GM18519 (cell line): ENCODE results near the gene ADIPOR2.
"Not testable (repeated sequence)": the region's sequence is repeated elsewhere in the genome, so short reads cannot be mapped to it uniquely, and the experiment has no call there.

Experiments
- ATAC-seq: cut with Tn5 transposase; IDR thresholded peaks from one replicate; pipeline ENCODE4 v1.9.1; 2021; ENCODE audit warnings: mild to moderate bottlenecking, moderate library complexity; ENCODE audit not compliant: unreplicated experiment, low FRiP score

The ADIPOR2 gene

DNA sequence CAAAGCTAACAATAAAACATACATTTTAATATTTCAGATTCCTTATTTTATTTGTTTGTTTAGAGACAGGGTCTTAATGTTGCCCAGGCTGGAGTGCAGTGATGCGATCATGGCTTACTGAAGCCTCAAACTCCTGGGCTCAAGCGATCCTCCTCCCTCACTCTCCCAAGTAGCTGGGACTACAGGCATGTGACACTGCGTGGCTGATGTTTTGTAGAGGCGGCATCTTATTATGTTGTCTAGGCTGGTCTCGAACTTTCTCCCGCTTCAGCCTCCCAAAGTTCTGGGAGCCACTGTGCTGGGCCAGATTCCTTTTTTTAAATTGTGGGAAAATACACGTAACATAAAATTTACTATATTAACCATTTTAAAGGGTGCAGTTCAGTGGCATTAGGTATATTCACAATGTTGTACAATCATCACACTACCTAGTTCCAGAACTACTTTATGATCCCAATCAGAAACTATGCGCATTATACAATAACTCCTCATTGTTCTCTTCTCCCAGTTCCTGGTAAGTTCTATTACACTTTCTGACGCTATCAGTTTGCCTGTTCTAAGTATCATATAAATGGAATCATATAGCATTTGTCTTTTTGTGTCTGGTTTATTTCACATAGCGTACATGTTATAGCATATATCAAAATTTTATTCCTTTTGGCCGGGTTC lies 40.3 kb downstream of the ADIPOR2 start:
- ATAC-seq: no peak

DNA sequence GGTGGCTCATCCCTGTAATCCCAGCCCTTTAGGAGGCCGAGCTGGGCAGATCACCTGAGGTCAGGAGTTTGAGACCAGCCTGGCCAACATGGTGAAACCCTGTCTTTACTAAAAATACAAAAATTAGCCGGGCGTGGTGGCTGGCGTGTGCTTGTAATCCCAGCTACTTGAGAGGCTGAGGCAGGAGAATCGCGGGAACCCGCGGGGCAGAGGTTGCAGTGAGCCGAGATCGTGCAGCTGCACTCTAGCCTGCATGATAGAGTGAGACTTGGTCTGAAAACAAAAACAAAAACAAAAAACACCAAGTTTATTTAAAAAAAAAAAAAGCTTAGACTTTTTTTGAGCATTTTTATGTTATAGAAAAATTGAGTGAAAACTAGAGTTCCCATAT lies 40.8 kb downstream of the ADIPOR2 start:
- not testable (repeated sequence) for ATAC-seq

DNA sequence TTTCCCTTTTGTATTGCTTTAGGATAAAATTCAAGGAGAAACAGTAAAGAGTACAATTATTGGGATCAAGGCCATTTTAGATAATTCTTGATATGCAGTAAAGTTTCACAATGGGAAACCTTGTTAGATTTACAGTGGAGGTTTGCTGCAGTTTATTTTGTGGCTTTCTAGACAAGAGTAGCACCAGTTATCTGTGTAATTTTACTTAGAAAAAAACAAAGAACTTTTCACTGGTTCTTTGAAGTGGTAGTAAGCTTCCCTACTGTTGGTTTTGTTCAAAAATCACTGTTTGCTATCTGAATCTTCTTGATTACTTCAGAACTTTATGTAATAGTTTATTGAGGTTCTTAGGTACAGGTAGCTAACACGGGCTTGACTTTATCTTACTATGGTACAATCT lies 42.0 kb downstream of the ADIPOR2 start:
- ATAC-seq: no peak

GRCh38 chr12:1733712-1734111 lies 42.8 kb downstream of the ADIPOR2 start:
- ATAC-seq: not testable (repeated sequence)

GRCh38 chr12:1737652-1738286 lies 46.9 kb downstream of the ADIPOR2 start:
- no peak for ATAC-seq

DNA sequence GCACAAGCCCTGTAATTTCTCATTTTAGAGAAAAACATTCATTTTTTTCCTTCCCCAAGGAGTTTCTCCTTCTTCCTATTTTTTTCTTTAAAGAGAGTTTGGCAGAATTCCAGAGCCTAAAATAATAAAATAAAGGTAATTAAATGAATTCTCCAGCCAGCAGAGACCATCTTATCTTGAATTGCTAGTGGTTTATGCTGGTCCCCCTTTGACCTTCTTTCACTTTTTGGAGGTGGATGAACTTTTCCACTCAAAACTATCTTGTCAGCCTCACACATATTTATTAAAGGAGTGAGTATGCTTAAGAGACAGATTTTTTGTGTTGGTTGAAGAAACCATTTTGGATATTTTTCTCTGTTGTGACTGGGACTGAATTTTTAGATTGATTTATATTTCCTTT lies 47.6 kb downstream of the ADIPOR2 start:
- no peak for ATAC-seq

GRCh38 chr12:1739368-1739767 lies 48.5 kb downstream of the ADIPOR2 start:
- ATAC-seq: no peak

GRCh38 chr12:1740161-1740948 lies 49.5 kb downstream of the ADIPOR2 start:
- ATAC-seq: no peak

GRCh38 chr12:1741154-1741949 lies 50.5 kb downstream of the ADIPOR2 start:
- no peak for ATAC-seq

DNA sequence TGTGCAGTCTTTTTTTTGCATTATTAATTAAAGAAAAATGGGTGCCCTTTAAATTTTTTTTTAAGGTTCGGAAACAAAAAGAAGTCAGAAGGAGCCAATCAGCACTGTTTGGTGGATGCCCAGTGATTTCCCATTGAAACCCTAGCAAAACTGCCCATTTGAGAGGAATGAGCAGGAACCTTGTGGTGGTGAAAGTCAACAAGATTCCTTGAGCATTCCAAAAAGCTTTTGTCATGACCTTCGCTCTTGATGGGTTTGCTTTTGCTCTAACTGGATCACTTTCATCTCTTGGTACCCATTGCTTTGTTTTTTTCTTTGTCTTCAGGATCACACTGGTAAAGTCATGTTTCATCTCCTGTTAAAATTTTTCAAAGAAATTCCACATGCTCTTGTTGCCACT lies 54.1 kb downstream of the ADIPOR2 start:
- no peak for ATAC-seq

- ATAC-seq: no peak
These were observed 56.7 kb downstream of the ADIPOR2 start for GRCh38 chr12:1747609-1748008.

GRCh38 chr12:1749019-1749418 lies 58.1 kb downstream of the ADIPOR2 start:
- ATAC-seq: no peak

- no peak for ATAC-seq
These were observed 59.4 kb downstream of the ADIPOR2 start for GRCh38 chr12:1750300-1750699.

DNA sequence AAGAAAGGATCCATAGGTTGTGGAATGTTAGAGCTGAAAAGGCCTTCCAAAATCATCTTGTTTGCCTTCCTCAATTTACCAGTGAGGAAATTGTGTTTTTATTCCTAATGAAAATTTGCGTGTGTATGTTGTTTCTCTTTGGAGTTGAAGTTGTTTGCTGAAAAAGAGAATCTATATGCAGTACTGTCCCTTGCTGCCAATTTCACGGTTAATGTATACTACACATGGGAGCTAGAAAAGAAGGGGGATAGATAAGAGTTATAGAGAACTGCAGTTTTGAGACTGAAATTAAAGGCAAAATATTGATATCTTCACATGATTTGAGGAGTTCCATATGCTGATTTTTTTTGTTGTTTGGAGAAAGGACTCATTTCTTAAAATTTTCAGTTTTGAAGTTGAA lies 67.5 kb downstream of the ADIPOR2 start:
- ATAC-seq: no peak

DNA sequence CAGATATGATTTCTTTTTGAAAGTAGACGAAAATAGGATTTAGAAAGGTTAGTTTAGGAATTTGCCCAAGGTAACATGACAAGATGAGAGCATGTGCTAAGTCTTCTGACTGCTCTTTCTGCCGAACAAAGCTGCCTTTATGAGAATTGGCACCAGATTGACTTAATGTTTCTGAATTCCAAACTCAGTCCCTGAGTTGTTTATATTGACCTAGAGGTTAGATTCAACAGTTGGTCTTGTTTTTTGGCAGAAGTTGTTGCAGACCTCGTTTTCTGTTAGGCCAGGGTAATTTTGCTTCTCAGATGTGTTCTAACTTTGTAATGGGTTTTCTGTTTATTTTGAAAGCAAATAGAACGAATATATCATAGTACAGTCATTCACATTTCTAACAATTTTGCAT lies 68.0 kb downstream of the ADIPOR2 start:
- ATAC-seq: no peak

DNA sequence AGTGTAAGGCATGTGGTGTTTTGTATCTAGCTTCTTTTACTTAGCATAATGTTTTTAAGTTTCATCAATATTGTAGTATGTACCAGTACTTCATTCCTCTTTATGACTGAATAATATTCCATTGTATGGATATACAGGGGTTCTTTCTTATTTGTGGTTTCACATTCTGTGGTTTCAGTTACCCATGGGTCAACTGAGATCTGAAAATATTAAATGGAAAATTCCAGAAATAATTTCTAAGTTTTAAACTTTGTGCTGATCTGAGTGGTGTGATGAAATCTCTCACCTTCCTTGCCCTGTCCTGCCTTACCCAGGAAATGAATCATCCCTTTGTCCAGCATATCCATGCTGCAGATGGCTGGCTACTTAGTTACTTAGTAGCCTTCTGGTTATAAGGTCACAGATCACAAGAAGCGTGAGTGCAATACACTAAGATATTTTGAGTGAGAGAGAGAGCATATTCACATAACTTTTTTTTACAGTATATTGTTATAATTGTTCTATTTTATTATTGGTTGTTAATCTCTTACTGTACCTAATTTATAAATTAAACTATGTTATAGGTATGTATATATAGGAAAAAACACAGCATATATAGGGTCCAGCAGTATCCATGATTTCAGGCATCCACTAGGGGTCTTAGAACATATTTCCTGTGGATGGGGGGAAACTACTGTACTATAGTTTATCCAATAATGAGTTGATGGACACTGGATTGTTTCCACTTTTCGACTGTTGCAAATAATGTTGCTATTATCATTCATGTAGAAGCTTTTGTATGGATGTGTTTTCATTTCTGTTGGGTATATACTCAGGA lies 69.9 kb downstream of the ADIPOR2 start:
- no peak for ATAC-seq

DNA sequence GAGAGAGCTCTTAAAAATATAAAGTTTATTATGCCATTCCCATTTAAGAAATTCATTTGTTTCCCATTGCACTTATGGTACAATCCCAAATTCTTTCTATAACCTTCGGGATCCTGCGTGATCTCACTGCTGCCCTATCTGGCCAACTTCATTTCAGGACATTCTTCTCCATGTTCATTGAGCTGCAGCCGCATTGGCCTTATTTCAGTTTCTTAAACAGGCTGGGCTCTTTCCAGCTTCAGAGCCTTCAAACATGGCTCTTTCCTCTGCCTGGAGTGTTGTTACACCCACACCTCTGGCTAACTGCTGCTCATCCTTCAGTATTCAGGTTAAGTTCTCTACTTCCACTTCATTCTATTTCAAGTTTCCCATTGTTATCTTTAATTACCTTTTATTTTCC lies 71.0 kb downstream of the ADIPOR2 start:
- ATAC-seq: no peak

DNA sequence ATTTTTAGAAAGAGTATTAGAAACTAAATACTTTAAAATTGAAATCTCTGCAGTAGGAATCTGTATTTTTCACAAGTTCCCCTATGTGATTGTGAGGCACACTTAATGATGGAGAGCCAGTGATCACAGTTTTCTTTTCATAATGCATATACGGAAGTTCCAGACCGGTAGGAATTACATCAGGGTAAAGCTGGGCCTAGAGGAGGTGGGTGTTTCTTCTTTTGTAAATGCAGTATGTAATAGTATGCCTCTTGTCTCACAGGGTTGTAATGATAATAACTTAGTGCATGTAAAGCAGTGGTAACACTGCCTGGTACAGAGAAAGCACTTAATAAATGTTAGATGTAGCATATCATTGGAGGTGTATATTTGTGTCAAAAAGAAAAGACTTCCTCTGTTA lies 72.3 kb downstream of the ADIPOR2 start:
- ATAC-seq: no peak

DNA sequence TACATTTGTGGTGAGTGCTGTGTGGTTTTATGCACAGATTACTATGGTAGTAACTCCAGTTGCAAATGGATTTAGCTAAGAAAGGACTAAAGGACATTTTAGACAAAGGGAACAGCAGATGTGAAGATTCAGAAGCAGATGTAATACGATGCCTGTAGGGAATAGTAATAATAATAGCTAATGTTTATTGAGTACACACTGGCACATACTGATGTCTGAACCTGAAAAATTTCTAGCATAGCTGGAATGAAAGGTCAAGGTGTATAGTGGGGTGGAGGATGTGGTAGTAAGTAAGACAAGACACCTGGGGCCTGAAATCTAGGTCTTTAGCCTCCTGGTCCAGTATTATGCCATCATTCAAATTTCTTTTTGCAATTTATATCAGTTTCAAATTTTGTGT lies 75.2 kb downstream of the ADIPOR2 start:
- no peak for ATAC-seq
